Fibroblast of lung (primary cell): Measurements from ENCODE around the gene LARP4B.

Source experiments
- CTCF ChIP-seq, 2 donors: IDR thresholded peaks in 1 of 2; conservative IDR thresholded peaks in 1 of 2; 1 replicate in 1 of 2; 2 replicates in 1 of 2; pipeline ENCODE4 v1.5.1; 2011 to 2012; ENCODE audit warnings: low read length in 2 of 2, control low read depth in 1 of 2, inconsistent platforms in 1 of 2, low read depth in 1 of 2, mild to moderate bottlenecking in 1 of 2
- EZH2 ChIP-seq: IDR thresholded peaks from 2 replicates; pipeline ENCODE4 v1.5.1; 2012; ENCODE audit warnings: low read length, control low read depth, mild to moderate bottlenecking; ENCODE audit errors: missing control alignments

- TF ChIP-seq CTCF (conservative IDR thresholded peaks at IDR 0.05 in 1 of 2, IDR thresholded peaks at IDR 0.05 in 1 of 2; ENCODE audit: low read depth in 1 of 2, low read length in 2 of 2) (no peak), EZH2 (no peak)
Observed at GRCh38 chr10:774661-775244, 156.8 kb downstream of the LARP4B start.
